HG02938 (cell line): ENCODE data around the gene PCDHGA8.
"Not testable (repeated sequence)": the region's sequence is repeated elsewhere in the genome, so short reads cannot be mapped to it uniquely, and the experiment has no call there.

Experiments used
- ATAC-seq: cut with Tn5 transposase; IDR thresholded peaks from one replicate; pipeline ENCODE4 v1.9.1; 2021; ENCODE audit warnings: mild to moderate bottlenecking, moderate library complexity; ENCODE audit not compliant: unreplicated experiment

PCDHGA8 gene

DNA sequence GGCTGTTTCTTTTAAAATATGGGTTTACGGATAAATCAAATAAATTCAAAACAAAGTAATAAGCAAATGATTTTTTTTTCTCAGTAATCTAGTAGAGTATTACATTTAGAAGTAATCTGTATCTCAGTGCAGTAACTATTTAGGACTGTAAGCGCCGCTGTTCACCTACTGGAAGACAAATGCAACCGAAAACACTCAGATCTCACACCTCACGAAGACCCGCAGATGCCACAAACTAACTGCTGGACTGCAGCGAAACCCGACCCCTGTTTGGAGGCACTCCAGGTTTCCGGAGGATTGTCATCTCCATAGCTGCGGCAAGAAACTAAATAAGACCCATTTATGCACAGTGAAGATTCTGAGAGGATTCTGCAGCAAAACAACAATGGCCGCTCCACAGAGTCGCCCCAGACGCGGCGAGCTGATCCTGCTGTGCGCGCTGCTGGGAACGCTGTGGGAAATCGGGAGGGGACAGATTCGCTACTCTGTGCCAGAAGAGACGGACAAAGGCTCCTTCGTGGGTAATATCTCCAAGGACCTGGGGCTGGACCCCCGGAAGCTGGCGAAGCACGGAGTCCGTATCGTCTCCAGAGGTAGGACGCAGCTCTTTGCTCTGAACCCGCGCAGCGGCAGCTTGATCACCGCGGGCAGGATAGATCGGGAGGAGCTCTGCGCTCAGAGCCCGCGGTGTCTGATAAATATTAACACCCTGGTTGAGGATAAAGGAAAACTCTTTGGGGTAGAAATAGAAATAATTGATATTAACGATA is at the start of gene PCDHGA8:
Gene PCDHGA8, plus strand, starts transcription at position 205 of the 770 bp plus-strand sequence. Its CDS starts 181 bp downstream, at position 386.
- no peak for ATAC-seq

DNA sequence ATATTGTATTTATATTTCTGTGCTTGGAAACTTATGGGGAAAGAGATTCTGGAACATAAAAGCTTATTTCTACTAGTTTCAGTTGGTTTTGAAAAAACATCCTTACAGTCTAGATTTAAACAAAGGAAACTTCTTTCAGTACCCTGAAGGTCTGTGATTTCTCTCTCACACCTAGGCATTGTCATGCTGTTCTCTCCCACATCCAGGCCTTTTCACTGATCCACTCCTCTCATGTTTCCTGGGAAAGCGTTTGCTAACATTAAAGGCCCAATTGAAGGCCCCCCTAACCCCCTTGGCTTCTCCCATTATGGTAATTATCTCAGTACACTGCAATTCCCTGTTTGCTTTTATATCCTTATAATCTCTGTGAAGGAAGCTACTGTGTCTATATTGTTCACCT is 49.7 kb upstream of the PCDHGA8 start:
- ATAC-seq: no peak

DNA sequence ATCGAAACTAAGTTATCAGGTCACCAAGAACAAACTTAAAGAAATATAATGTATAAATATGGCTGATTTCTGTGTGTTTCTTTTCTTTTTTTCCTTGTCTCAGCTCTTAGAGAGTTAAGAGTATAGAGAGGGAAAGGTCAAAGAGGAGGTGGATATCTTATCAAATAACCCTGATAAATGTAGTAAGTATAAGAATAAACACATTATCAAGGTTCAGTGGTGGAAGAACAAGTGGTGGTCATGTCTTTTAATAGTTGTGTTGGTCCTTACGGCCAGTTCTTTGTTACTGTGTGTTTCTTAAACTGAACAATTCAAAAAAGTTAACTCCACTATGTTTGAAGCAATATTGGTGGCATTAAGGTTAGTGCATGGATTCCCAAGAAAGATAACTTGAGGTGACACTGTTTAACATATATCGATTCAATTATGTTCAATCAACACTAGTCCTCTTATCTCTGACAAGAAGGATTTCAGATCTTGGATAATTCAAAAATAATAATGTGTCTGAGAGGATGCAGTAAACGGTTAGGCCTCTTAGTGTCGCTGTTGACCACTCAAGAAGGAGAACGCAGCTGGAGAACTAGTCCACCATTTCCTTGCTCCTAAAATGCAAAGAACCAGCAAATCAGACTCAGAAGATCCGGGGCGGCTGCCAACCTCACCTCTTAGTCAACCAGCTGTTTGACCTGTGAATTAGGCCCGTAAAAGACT is 49.0 kb upstream of the PCDHGA8 start, which contains the start of gene PCDHGA3:
Gene PCDHGA3, plus strand, starts transcription at position 588 of the 711 bp plus-strand sequence. CDS start 205 bp downstream, outside the sequence.
- ATAC-seq: no peak

DNA sequence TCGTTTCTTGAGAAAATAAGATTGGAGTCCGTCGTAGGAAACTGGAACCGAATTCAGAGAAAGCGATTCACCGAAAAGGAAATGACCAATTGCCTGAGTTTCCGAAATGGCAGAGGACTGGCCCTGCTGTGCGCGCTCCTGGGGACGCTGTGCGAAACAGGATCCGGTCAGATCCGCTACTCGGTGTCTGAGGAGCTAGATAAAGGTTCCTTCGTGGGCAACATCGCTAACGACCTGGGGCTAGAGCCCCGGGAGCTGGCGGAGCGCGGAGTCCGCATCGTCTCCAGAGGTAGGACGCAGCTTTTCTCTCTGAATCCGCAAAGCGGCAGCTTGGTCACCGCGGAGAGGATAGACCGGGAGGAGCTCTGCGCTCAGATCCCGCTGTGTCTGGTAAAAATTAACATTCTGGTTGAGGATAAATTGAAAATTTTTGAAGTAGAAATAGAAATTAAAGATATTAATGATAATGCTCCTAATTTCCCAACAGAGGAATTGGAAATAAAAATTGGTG is 48.4 kb upstream of the PCDHGA8 start:
- ATAC-seq: no peak

DNA sequence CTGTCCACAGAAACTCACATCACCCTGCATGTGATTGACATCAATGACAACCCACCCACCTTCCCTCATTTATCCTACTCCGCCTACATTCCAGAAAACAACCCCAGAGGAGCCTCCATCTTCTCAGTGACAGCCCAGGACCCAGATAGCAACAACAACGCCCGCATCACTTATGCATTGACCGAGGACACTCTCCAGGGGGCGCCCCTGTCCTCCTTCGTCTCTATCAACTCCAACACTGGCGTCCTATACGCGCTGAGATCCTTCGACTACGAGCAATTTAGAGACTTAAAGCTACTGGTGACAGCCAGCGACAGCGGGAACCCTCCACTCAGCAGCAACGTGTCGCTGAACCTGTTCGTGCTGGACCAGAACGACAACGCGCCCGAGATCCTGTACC is 47.1 kb upstream of the PCDHGA8 start:
- ATAC-seq: no peak

DNA sequence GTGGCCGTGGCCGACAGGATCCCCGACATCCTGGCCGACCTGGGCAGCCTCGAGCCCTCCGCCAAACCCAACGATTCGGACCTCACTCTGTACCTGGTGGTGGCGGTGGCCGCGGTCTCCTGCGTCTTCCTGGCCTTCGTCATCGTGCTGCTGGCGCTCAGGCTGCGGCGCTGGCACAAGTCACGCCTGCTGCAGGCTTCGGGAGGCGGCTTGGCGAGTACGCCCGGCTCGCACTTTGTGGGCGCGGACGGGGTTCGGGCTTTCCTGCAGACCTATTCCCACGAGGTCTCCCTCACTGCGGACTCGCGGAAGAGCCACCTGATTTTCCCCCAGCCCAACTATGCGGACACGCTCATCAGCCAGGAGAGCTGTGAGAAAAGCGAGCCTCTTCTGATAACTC is 46.4 kb upstream of the PCDHGA8 start:
- ATAC-seq: not testable (repeated sequence)

DNA sequence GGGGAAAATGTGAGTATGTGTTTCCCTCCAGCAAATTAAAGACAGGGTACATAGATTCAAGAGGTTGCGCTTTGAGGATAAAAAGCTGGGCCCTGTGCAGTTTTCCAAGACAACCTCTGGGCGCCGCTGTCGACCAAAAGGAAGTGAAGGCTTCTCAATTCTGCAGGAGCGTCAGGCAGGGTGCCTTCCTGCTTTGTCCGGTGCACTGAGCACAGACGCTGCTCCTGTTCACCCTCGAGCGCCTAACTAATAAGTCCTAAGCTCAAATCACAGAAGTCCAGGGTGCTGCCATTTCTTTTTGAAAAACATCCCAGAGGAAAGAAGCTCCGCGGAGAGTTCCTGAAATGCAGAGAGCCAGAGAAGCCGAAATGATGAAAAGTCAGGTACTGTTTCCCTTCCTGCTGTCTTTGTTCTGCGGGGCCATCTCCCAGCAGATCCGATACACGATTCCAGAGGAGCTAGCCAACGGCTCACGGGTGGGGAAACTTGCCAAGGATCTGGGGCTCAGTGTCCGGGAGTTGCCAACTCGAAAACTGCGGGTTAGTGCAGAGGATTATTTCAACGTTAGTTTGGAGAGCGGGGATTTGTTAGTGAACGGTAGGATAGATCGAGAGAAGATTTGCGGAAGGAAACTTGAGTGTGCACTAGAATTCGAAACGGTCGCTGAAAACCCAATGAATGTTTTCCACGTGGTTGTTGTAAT is 42.4 kb upstream of the PCDHGA8 start, which contains the start of gene PCDHGB1:
Gene PCDHGB1, plus strand, starts transcription at position 183 of the 703 bp plus-strand sequence. Its CDS starts 162 bp downstream, at position 345.
- ATAC-seq: peak; percentile 83

DNA sequence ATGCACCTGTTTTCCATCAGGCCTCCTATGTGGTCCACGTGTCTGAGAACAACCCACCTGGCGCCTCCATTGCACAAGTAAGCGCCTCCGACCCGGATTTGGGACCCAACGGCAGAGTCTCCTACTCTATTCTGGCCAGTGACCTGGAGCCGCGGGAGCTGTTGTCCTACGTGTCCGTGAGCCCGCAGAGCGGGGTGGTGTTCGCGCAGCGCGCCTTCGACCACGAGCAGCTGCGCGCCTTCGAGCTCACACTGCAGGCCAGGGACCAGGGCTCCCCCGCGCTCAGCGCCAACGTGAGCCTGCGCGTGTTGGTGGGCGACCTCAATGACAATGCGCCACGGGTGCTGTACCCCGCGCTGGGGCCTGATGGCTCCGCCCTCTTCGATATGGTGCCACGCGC is 40.8 kb upstream of the PCDHGA8 start:
- ATAC-seq: no peak

DNA sequence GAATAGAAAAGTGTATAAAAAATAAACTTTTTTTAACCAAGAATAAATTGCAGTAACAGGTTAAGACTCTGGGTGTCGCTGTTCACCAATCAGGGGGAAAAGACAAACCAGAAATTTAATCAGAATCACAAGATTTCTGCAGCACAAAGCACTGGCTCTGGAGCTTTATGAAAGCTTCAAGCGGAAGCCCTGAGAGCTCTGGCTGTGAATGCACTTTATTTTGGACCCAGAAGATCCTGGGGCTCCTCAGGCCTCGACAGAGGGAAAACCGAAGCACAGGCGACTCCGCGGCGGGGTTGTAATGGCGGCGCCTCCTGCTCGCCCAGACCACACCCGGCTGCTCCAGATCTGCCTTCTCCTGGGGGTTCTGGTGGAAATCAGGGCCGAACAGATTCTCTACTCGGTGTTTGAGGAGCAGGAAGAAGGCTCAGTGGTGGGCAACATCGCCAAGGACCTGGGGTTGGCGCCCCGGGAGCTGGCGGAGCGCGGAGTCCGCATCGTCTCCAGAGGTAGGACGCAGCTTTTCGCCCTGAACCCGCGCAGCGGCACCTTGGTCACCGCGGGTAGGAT is 37.4 kb upstream of the PCDHGA8 start, which contains the start of gene PCDHGA4:
Gene PCDHGA4, plus strand, starts transcription at position 122 of the 570 bp plus-strand sequence. Its CDS starts 87 bp downstream, at position 209.
- ATAC-seq: no peak

DNA sequence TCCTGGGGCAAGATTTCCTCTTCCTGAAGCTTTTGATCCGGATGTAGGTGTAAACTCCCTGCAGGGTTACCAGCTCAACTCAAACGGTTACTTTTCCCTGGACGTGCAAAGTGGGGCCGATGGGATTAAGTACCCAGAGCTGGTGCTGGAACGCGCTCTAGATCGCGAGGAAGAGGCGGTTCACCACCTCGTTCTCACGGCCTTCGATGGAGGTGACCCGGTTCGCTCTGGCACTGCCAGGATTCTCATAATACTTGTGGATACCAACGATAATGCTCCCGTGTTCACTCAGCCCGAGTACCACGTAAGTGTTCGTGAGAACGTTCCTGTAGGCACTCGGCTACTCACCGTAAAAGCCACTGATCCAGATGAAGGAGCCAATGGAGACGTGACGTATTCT is 36.8 kb upstream of the PCDHGA8 start:
- no peak for ATAC-seq

DNA sequence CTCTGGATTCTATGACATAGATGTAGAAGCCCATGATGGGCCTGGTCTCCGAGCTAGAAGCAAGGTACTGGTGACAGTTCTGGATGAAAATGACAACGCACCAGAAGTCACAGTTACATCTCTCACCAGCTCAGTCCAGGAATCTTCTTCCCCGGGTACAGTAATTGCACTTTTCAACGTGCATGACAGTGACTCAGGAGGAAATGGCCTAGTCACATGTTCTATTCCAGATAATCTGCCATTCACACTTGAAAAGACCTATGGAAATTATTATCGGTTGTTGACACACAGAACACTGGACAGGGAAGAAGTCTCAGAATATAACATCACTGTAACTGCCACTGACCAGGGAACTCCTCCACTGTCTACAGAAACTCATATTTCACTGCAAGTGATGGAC is 36.3 kb upstream of the PCDHGA8 start:
- no peak for ATAC-seq

DNA sequence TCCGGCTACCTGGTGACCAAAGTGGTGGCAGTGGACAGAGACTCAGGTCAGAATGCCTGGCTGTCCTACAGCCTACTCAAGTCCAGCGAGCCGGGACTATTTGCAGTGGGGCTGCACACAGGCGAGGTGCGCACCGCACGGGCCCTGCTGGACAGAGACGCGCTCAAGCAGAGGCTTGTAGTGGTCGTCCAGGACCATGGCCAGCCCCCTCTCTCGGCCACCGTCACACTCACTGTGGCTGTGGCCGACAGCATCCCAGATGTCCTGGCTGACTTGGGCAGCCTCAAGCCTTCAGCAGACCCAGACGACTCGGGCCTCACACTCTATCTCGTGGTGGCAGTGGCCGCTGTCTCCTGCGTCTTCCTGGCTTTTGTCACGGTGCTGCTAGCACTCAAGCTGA is 35.5 kb upstream of the PCDHGA8 start:
- no peak for ATAC-seq

DNA sequence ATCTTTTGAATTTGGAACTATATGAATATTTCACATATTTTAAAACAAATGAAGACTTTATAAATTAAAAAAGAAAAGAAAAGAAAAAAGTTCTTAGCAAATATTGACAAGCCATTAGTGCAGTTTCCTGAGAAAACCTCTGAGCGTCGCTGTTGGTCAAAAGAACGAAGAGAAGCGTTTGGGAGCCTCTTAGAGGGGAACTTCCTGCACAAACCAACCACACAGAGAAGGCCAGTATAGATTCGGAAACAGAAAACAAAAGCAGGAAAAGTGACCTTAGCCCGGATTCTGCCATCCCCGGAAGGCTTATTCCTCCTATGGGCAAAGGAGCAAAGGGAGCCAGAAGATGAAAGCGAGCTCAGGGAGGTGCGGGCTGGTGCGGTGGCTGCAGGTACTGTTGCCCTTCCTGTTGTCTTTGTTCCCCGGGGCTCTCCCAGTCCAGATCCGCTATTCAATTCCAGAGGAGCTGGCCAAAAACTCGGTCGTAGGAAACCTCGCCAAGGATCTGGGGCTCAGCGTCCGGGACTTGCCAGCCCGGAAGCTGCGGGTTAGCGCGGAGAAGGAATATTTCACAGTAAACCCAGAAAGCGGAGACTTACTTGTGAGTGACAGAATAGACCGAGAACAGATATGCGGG is 32.5 kb upstream of the PCDHGA8 start, which contains the start of gene PCDHGB2:
Gene PCDHGB2, plus strand, starts transcription at position 205 of the 637 bp plus-strand sequence. Its CDS starts 142 bp downstream, at position 347.
- peak; percentile 78 for ATAC-seq

DNA sequence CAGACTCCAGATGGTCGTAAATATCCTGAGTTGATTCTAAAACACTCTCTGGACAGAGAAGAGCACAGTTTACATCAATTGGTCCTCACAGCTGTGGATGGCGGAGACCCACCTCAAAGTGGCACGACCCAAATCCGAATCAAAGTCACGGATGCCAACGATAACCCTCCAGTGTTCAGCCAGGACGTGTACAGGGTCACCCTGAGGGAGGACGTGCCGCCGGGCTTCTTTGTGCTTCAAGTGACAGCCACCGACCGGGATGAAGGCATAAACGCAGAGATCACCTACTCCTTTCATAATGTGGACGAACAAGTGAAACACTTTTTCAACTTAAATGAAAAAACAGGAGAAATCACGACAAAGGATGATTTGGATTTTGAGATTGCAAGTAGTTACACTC is 31.7 kb upstream of the PCDHGA8 start:
- ATAC-seq: no peak

DNA sequence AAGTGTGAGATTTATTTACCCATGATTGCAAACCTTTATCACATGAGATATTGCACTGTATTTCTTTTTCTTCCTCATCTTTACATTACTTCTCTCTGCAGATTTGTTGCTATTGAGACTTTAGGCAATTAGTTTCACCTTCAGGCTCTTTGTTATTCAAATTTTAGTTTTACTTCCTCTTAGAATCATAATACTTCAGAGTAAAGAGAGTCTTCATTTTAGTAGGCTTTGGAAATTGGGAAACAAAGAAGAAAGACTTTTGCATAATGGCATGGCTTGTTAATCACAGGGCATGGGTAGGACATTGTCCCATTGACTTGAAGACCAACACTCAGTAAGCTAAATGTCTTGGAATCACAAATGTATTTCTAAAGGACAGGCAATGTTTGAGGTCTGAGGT is 29.7 kb upstream of the PCDHGA8 start:
- no peak for ATAC-seq

DNA sequence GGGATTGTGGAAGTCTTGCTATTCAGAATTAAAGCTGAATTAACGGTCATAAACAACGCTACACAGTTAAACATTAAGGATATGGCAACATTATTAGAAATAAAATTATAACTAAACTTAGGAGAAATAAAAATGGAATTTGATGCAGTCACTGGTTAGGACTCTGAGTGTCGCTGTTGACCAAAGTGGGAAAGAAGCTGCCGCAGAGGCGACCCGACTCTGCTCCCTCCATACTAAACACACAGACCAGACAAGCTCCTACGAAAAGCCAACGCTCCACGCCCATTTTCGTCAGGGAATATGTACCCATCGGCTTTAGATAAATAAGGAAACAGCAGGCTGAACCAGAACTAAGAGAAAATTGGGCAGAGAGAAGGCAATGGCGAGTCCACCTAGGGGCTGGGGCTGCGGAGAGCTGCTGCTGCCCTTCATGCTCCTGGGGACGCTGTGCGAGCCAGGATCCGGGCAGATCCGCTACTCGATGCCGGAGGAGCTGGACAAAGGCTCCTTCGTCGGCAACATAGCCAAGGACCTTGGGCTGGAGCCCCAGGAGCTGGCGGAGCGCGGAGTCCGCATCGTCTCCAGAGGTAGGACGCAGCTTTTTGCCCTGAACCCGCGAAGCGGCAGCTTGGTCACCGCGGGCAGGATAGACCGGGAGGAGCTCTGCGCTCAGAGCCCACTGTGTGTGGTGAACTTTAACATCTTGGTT is 28.3 kb upstream of the PCDHGA8 start, which contains the start of gene PCDHGA5:
Gene PCDHGA5, plus strand, starts transcription at position 211 of the 709 bp plus-strand sequence. Its CDS starts 169 bp downstream, at position 380.
- no peak for ATAC-seq

DNA sequence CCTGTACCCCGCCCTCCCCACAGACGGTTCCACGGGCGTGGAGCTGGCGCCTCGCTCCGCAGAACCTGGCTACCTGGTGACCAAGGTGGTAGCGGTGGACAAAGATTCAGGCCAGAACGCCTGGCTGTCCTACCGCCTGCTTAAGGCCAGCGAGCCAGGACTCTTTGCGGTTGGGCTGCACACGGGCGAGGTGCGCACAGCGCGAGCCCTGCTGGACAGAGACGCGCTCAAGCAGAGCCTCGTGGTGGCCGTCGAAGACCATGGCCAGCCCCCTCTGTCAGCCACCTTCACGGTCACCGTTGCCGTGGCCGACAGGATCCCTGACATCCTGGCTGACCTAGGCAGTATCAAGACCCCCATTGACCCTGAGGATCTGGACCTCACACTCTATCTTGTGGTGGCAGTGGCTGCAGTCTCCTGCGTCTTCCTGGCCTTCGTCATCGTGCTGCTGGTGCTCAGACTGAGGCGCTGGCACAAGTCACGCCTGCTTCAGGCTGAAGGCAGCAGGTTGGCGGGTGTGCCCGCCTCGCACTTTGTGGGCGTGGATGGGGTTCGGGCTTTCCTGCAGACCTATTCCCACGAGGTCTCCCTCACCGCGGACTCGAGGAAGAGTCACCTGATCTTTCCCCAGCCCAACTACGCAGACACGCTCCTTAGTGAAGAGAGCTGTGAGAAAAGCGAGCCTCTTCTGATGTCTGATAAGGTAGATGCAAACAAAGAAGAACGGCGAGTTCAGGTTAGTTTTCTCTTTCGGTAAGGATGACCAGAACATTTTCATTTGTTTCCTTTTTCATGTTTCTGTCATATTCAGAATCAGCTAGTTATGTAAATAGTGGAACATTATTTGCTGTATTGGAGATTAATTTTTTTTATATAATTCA is 26.2 kb upstream of the PCDHGA8 start:
- ATAC-seq: no peak
